DND-41 (cell line): ENCODE measurements around the gene WDPCP.

Experiments
- ATAC-seq: fragments of 200-7000 bp; cut with Tn5 transposase; 3 replicates; pipeline ENCODE4 v1.9.1; 2021; ENCODE audit warnings: low read depth; ENCODE audit not compliant: insufficient read depth
- DNase-seq: peaks from one replicate; pipeline ENCODE4 v3.0.0-alpha.2; 2020
- H2AFZ ChIP-seq: 2 replicates; pipeline ENCODE4 v1.6.0; 2012; ENCODE audit warnings: low read depth, low read length
- H3K27ac ChIP-seq: 2 replicates; pipeline ENCODE4 v1.5.1; 2012; ENCODE audit warnings: low read length, inconsistent platforms
- H3K27me3 ChIP-seq: fragments of 200-600 bp; sonication (generic); 2 replicates; pipeline ENCODE4 v1.6.0; 2012; ENCODE audit warnings: low read length, mild to moderate bottlenecking, inconsistent platforms; ENCODE audit not compliant: insufficient read depth, poor library complexity
- H3K36me3 ChIP-seq: 2 replicates; pipeline ENCODE4 v1.5.1; 2012; ENCODE audit warnings: low read length, inconsistent platforms; ENCODE audit not compliant: insufficient read depth
- H3K4me1 ChIP-seq: 2 replicates; pipeline ENCODE4 v1.5.1; 2012; ENCODE audit warnings: mild to moderate bottlenecking, low read length; ENCODE audit not compliant: insufficient read depth
- H3K4me2 ChIP-seq: 2 replicates; pipeline ENCODE4 v1.6.0; 2012; ENCODE audit warnings: mild to moderate bottlenecking, moderate library complexity, low read length, inconsistent platforms; ENCODE audit not compliant: insufficient read depth
- H3K4me3 ChIP-seq, 2 experiments: fragments of 200-600 bp in 1 of 2; shearing (Covaris generic) in 1 of 2; 2 replicates each; pipeline ENCODE4 v1.5.1; 2012 to 2016; ENCODE audit warnings: inconsistent platforms in 2 of 2, low read length in 2 of 2, mild to moderate bottlenecking in 2 of 2, low read depth in 1 of 2, moderate library complexity in 1 of 2
- H3K79me2 ChIP-seq: 2 replicates; pipeline ENCODE4 v1.6.0; 2012; ENCODE audit warnings: low read length, inconsistent platforms; ENCODE audit not compliant: insufficient read depth
- H3K9ac ChIP-seq: 2 replicates; pipeline ENCODE4 v1.6.0; 2012; ENCODE audit warnings: low read depth, mild to moderate bottlenecking, inconsistent platforms, low read length, moderate library complexity
- H3K9me3 ChIP-seq: 2 replicates; pipeline ENCODE4 v1.5.1; 2012; ENCODE audit warnings: low read length, moderate library complexity, mild to moderate bottlenecking, inconsistent platforms; ENCODE audit not compliant: insufficient read depth, severe bottlenecking
- H4K20me1 ChIP-seq: 2 replicates; pipeline ENCODE4 v1.6.0; 2012; ENCODE audit warnings: low read length; ENCODE audit not compliant: insufficient read depth
- CTCF ChIP-seq: IDR thresholded peaks from 2 replicates; pipeline ENCODE4 v1.5.1; 2012; ENCODE audit warnings: borderline replicate concordance, low read length, moderate library complexity, mild to moderate bottlenecking; ENCODE audit not compliant: poor library complexity, severe bottlenecking; ENCODE audit errors: extremely low read depth
- EZH2 ChIP-seq: IDR thresholded peaks from 3 replicates; pipeline ENCODE4 v1.6.1; 2012; ENCODE audit warnings: borderline replicate concordance, low read depth, mild to moderate bottlenecking, moderate library complexity, low read length, inconsistent platforms; ENCODE audit not compliant: severe bottlenecking

The WDPCP gene

GRCh38 chr2:63218800-63219526, 369.3 kb downstream of the WDPCP start:
- TF ChIP-seq CTCF (no peak), EZH2 (no peak)
- H3K27me3 ChIP-seq, result no peaks in the 10 kb centered on the region
- ATAC-seq, result no peak
- H3K9me3 ChIP-seq, result no peaks in the 10 kb centered on the region
- H3K79me2 ChIP-seq, result no peaks in the 10 kb centered on the region
- DNase-seq, result no peak
- no peak overlapping the region for H3K27ac ChIP-seq
- H3K4me1 ChIP-seq, result no peaks in the 10 kb centered on the region
- H3K9ac ChIP-seq, result no peak overlapping the region
- H4K20me1 ChIP-seq, result no peaks in the 10 kb centered on the region
- no peak overlapping the region for H2AFZ ChIP-seq
- no peak overlapping the region for H3K4me3 ChIP-seq
- no peak overlapping the region for H3K4me2 ChIP-seq
- H3K36me3 ChIP-seq, result no peaks in the 10 kb centered on the region

GRCh38 chr2:63195310-63195709, 393.0 kb downstream of the WDPCP start:
- TF ChIP-seq CTCF (no peak), EZH2 (no peak)
- Histone ChIP-seq H3K27ac (no peak overlapping the region), H3K9me3 (peaks cover 3% of the 10 kb centered on the region), H3K27me3 (no peaks in the 10 kb centered on the region), H3K4me3 (no peak overlapping the region), H3K4me2 (no peak overlapping the region), H2AFZ (no peak overlapping the region), H4K20me1 (no peaks in the 10 kb centered on the region), H3K79me2 (no peaks in the 10 kb centered on the region), H3K36me3 (no peaks in the 10 kb centered on the region), H3K9ac (no peak overlapping the region), H3K4me1 (no peaks in the 10 kb centered on the region)
- DNase-seq, result no peak
- no peak for ATAC-seq

GRCh38 chr2:63194175-63194574, 394.1 kb downstream of the WDPCP start:
- no peak for DNase-seq
- no peaks in the 10 kb centered on the region; the same call in 1 of the 2 replicates for H3K36me3 ChIP-seq
- TF ChIP-seq EZH2 (no peak), CTCF (no peak)
- H3K4me2 ChIP-seq, result no peak overlapping the region
- H3K9ac ChIP-seq, result no peak overlapping the region
- H4K20me1 ChIP-seq, result no peaks in the 10 kb centered on the region
- H3K4me3 ChIP-seq, result no peak overlapping the region
- no peaks in the 10 kb centered on the region for H3K4me1 ChIP-seq
- no peak overlapping the region for H2AFZ ChIP-seq
- H3K9me3 ChIP-seq, result peaks cover under 1% of the 10 kb centered on the region
- ATAC-seq, result no peak
- no peak overlapping the region for H3K27ac ChIP-seq
- no peaks in the 10 kb centered on the region for H3K79me2 ChIP-seq
- no peaks in the 10 kb centered on the region for H3K27me3 ChIP-seq
